SK-N-MC (cell line): ENCODE results near the gene ARPC1A.

Source experiments
- EZH2 ChIP-seq: fragments of 200-600 bp; sonication (generic); IDR thresholded peaks from one replicate; pipeline ENCODE4 v1.6.1; 2017; ENCODE audit warnings: antibody characterized with exemption
- POLR2AphosphoS5 ChIP-seq: IDR thresholded peaks from 2 replicates; pipeline ENCODE4 v1.6.1; 2012; ENCODE audit warnings: mild to moderate bottlenecking, low read depth, low read length, borderline replicate concordance

DNA sequence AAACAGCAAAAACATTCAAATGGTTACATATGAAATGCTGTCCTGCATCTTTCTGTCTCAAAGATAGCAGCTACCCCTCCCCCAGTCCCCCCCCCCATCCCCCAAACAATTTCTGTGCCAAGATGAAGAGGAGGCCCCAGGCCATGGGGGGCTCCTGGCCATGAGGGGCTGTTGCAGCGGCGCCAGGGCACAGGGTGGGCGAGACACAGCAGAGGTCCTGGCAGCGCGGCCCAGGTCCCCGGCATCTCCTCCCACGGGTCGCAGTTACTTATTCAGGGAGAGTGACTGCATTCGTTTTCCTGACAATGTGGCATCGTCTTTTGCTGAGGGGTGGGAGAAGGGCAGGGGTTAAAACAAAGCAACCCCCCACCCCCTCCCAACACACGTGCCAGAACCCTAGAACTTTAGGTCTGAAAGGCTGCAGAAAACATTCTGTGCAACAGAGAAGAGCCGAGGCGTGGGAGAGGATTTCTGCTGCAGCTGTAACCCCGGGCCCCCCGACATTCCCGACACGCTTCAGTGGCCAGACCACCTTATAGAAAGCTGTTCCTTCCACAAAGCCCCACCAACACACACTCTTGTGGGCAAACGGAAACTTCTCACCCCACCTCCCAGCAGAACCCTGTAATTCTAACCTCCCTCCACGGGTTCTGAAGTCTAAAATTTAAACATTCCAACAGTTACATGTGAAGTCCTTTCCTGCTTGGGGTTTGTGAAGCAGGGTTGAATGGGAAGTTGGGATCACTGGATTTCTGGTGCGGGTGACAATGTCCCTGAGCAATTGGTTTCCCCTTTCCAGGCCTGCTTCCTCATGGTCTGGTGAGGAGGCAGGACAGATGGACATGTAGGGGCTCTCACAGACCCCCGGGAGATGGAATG lies 71.0 kb downstream of the ARPC1A start:
- TF ChIP-seq POLR2AphosphoS5 = no peak
- no peak for TF ChIP-seq EZH2
